HG02588 (cell line): ENCODE measurements around the gene RPS5.
"Not testable (repeated sequence)": the region's sequence is repeated elsewhere in the genome, so short reads cannot be mapped to it uniquely, and the experiment has no call there.

Source experiments
- ATAC-seq: cut with Tn5 transposase; IDR thresholded peaks from one replicate; pipeline ENCODE4 v1.9.1; 2021; ENCODE audit warnings: mild to moderate bottlenecking, moderate library complexity; ENCODE audit not compliant: unreplicated experiment

RPS5 gene

DNA sequence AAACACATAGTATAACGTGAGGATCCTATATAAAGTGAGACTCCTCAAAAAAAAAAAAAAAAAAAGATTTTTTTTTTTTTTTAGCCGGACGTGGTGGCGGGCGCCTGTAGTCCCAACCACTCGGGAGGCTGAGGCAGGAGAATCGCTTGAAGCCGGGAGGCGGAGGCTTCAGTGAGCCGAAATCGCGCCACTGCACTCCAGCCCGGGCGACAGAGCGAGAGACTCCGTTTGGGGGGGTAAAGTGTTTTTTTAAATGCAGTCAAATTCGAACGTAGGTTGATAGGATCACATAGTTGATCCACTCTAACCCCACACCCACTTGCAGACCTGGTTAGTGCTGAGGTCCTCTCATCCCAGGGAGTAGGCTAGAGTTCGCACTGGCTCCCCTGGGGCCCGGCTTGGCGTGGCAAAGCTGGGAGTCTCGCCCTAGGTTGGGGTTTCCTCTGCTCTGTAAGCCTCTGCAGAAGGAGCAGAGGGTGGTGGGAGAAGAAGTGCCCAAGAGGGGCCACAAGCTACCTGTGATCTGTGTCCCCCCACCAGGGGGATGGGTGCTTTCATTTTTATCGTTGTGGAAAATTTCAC is 14.9 kb downstream of the RPS5 start:
- ATAC-seq, result no peak

DNA sequence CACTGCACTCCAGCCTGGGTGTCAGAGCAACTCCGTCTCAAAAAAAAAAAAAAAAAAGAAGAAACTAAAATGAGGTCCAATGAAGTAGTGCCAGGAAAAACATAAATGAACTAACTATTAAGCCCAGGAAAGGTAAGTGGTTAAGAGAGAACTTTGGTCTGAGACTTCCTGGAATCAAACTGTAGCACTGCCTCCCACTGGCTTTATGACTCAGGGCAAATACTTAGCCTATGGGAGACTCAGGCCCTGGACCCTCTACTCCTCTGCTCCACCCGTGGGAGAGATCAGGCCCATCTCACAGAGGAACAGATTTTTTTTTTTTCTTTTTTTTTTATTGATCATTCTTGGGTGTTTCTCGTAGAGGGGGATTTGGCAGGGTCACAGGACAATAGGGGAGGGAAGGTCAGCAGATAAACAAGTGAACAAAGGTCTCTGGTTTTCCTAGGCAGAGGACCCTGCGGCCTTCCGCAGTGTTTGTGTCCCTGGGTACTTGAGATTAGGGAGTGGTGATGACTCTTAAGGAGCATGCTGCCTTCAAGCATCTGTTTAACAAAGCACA is 16.9 kb downstream of the RPS5 start:
- not testable (repeated sequence) for ATAC-seq

DNA sequence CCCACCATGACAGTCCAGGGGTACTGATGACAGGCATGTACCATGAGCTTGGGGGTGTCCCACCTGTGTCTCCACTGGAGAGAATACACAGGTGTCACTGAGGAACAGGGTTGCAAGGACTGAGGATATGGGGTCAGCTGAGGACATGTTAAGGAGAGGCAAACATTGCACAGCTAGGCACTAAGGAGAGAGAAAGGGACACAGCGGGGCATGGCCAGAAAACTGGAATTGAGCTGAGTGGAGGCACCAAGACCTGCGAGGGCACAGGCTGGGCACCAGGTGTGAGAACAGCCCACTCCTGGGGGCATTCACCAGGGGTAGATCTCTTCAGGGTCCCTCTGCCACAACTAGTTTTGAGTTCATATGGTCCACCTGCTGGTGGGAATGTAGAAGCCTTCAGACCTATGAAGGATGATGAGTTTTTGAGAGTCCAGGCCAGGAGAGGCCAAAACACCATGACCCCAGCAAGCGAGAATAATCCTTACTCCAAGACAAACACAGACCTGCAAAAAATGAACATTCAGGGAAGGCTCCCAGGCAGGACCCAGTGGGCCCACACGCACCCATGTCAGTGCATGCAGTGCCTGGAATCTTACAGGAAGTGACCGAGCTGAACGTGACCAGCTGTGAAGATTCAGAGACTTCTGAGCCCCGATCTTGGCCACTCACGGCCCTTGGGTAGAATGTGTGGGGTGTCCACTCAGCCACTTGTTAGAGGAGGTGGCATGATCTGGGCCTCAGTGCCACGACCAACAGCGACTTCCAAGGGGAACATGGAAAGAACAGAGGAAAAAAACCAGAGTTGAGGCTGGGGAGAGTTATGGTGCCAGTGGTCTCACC is 20.0 kb downstream of the RPS5 start:
- ATAC-seq, result no peak

DNA sequence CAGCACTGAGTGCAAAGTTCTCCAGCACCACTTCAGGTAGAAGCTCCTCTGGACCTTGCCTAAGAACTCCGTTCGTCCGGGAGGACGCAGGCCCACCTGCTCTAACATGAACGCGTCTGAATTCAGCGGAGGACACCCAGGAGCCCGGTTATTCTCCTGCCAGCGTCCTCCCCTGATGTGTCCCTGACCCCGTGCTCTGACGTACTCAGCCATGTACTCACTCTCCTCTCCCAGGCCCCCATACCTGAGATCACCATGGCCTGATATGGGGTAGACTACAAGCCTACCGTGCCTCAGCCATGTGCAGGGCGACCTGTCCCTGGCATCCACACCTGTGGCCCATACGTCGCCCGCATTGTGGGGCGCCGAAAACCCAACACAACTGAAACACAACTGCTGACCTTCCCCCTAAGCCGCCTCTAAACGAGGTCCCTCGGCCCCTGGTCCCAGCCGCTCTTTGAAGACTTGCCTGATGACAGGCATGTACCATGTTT is 20.6 kb downstream of the RPS5 start:
- ATAC-seq, result no peak

DNA sequence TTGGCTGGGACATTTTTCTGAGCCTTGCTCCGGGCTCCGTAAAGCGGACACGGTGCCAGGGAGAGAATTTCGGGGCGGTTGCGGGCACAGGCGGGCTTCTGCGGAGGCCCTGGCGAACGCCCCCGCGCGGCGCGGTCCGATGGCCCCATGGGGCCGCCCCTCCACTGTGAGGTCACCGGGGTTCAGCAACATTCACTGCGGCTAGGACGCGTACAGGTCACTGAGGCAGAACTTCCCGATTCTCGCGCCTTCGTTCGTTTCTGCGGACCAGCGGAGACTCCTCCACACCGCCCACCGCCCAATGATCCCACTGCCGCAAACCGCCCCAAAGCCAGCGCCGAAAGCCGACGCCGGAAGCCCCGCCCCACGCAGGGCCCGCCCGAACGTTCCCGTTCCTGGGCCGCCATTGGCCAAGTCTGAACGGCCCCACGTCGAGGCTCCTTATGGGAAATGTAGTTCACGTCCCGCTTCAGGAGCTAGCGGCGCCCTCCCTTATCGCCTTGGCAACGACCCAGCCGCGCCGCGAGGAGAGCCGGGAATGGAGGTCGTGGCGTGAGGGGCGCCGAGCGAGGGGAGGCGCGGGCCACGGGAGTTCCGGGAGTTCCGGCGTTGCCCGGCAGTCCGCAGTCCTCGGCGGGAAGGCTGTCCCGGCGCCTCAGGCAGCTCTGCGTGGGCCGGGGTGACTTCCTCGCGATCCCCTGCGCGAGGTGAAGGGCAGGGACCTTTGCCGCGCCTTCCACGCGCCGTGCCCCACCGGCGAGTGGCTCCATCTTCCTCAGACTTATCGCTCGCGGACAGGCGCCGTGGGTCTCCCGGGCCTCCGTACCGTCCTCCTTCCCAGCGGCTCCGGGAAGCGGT is 21.3 kb downstream of the RPS5 start, which contains the start of gene ZNF584:
Gene ZNF584, plus strand, starts transcription at position 498 of the 858 bp plus-strand sequence. CDS start 499 bp downstream, outside the sequence.
- peak; percentile 89 for ATAC-seq

DNA sequence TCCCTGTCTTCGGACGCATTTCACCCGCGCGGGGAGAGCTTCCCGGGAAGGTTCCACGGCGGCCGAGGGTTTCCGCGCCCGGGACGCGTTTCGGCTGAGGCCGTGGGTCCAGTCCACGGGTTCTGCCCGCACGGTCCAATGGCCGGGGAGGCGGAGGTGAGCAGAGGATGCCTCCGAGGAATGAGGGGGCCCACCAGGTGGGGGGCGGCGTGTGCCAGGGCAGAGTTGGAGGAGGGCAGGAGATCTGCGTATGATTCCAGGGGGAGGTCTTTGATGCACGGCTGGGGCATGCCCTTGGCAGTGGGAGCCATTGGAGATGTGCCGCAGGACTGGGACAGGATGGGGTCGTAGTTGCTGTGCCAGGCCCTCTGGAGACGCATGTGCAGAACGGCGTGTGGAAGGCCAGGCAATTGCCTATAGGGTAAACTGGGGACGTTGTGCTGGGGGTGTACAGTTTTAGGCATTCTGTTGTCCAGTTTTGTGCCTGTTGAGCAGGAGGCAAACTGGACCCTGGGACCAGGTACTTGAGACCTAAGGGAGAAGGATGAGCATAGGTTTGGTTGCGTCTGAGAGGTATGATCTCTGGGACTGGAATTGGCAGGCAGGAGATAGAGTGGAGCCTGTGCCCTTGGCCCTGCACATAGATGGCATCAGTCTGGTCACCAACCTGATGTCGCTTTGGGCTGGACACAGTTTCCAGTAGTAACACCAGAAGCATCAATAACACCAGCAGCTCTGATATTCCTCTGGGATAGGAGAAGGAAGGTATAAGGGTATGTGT is 22.1 kb downstream of the RPS5 start:
- ATAC-seq, result no peak

DNA sequence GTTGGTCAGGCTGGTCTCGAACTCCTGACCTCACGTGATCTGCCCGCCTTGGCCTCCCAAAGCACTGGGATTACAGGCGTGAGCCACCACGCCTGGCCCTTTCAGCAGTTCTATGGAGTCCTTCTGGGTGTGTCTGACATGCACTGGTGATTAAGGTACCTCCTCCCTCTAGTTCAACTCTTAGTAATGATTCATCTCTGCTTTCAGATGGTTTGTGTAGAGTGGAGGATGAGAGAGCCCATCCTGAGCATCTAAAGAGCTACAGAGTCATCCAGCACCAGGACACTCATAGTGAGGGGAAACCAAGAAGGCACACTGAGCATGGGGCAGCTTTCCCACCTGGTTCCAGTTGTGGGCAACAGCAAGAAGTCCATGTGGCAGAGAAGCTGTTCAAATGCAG is 29.5 kb downstream of the RPS5 start:
- ATAC-seq, result no peak

DNA sequence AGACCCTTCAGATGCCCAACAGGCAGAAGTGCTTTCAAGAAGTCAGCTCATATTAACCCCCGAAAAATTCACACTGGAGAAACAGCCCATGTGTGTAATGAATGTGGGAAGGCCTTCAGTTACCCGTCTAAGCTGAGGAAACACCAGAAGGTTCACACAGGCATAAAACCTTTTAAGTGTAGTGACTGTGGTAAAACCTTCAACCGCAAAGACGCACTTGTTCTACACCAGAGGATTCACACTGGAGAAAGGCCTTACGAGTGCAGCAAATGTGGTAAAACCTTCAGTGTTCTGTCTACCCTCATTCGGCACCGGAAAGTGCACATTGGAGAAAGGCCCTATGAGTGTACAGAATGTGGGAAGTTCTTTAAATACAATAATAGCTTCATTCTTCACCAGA is 30.0 kb downstream of the RPS5 start:
- ATAC-seq, result no peak

DNA sequence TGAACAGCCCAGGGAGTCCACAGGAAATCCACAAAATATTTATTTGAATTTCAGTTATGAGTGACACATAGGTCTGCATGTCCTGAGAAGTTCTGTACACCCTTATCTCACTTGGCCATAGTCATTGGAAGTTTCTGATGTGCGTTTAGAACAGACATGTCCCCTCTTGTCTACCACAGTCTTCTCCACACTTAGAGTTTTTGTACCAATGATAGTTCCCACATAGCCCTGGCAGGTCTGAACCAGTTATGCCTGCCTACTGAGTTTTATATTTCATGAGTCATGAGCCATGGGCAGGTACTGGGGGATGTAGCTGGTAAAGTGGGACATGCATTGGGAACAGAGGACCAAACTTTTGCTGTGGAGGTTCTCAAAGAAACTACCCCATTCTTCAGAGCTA is 41.5 kb downstream of the RPS5 start:
- ATAC-seq, result no peak

DNA sequence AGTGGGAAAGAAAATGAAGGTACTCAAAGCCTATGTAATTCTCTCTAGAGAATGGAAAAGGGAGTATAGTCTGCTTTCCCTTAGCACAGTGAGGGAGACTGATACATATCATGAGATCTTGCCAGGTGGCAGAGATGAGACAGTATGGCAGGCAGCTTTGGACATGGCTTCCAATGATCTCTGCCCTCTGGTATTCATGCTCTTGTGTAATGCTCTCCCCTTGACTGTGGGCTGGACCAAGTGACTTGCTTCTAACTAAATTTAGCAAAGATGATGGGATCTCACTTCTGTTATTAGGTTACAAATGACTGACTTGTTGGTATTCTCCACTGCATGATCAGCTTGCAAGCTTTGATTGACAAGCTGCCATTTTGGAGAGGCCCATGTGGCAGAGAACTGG is 42.7 kb downstream of the RPS5 start:
- ATAC-seq, result no peak

DNA sequence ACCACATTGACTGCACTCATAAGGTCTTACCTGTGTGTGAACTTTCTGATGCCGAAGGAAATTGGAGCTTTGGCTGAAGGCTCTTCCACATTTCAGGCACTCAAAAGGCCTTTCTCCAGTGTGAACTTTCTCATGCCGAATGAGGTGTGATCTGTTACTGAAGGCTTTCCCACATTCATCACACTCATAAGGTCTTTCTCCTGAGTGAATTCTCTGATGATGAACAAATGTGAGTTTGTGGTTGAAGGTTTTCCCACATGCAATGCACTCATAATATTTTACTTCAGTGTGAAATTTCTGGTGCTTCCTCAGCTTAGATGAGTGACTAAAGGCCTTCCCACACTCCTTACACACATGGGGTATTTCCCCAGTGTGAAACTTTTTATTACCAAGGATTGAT is 47.1 kb downstream of the RPS5 start:
- no peak for ATAC-seq

DNA sequence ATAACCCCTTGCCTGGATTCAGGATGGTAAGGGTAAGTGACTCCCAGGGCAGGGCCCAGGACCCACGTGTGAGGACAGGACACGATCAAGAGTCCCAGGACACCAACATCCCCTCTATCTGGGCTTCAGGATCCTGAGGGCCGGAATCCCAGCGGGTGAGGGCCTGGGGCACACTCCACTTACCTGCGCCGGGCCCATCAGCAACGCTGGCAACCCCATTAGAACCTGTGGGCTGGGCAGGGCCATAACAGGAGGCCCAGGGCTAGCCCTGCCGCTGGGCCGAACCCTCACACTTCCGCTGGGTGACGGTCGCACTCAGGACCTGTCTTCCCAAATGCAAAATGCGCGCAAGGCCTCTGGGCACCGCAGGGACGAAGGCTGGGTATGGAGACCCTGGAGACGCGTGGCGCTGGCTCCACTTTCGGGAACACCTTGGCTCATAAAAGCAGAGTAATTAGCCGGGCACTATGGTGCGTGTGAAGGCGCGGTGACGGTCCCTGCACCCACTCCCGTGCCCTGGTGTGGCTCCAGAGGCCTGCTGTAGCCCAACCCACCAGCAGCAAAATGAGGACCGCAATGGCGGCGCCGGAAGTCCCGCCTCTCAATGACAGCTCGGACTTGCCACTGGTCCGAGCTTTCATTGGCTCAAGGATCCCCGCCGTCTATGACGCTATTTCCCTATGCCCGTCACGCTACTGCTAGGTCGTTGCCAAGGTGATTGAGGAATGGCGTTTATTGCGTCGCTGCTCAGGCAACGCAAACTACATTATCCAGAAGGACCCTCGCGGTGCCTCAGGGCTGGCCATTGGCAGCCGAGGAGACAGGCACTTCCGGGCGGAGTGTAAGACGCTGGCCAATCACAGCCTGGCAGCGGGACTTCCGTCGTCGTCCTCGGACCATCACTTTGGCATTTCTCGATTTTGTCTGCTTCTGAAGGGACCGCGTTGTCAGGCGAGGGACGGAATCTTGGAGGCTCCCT is 52.8 kb downstream of the RPS5 start, which contains the start of gene ZNF132:
Gene ZNF132, minus strand, starts transcription at position 578 of the 979 bp plus-strand sequence. Its CDS starts 332 bp downstream, at position 246.
- peak; percentile 95 for ATAC-seq

DNA sequence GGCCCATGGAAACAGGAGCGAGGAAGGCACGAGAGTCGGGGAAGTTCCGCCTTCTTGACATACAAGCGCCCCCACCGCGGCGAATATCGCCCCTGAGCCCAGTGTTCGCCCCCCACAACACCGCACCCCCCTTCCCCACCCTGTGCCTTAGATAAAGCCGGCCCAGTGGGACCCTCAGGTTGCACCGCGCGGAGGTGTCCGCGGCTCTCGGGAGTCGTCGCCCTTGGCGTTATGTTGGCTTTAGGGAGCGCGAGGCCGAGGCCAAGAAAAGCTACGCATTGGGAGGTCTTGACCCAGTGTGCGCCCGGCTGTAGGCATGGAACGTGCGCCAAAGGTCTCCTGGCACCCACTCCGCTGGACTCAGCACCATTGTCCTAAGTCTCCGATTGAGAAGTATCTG is 53.5 kb downstream of the RPS5 start:
- no peak for ATAC-seq

DNA sequence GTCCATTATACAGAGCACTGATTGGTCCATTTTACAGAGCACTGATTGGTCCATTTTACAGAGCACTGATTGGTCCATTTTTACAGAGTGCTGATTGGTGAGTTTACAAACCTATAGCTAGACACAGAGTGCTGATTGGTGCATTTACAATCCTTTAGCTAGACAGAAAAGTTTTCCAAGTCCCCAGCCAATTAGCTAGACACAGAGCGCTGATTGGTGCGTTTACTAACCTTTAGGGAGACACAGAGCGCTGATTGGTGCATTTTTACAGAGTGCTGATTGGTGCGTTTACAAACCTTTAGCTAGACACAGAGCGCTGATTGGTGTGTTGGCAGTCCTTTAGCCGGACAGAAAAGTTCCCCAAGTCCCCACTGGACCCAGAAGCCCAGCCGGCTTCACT is 55.9 kb downstream of the RPS5 start:
- not testable (repeated sequence) for ATAC-seq
